ENCODE data around the gene TEAD3.
"Not testable (repeated sequence)": the region's sequence is repeated elsewhere in the genome, so short reads cannot be mapped to it uniquely, and the experiment has no call there.

TEAD3 gene

GRCh38 chr6:35519313-35520015, 22.6 kb upstream of the TEAD3 start:
- Mint-ChIP-seq H3K9me3 (no peaks in the 10 kb centered on the region), H3K4me1 (ENCODE audit: low read depth) (peaks cover 11% of the 10 kb centered on the region), H3K27me3 (no peaks in the 10 kb centered on the region), H3K4me3 (no peak overlapping the region), H3K36me3 (ENCODE audit: low read depth) (no peaks in the 10 kb centered on the region), H3K27ac (no peak overlapping the region)
- DNase-seq = no peak

GRCh38 chr6:35518566-35519312, 21.9 kb upstream of the TEAD3 start:
- H3K27ac Mint-ChIP-seq = no peak overlapping the region
- H3K9me3 Mint-ChIP-seq = no peaks in the 10 kb centered on the region
- no peaks in the 10 kb centered on the region for H3K27me3 Mint-ChIP-seq
- DNase-seq = no peak
- H3K36me3 Mint-ChIP-seq (ENCODE audit: low read depth) = no peaks in the 10 kb centered on the region
- H3K4me3 Mint-ChIP-seq = no peak overlapping the region
- H3K4me1 Mint-ChIP-seq (ENCODE audit: low read depth) = peaks cover 10% of the 10 kb centered on the region

- not testable (repeated sequence) for DNase-seq; H3K9me3 Mint-ChIP-seq; H3K4me1 Mint-ChIP-seq (ENCODE audit: low read depth); H3K36me3 Mint-ChIP-seq (ENCODE audit: low read depth); H3K27me3 Mint-ChIP-seq; H3K4me3 Mint-ChIP-seq; H3K27ac Mint-ChIP-seq
Observed at GRCh38 chr6:35517978-35518377, 21.1 kb upstream of the TEAD3 start.

- H3K36me3 Mint-ChIP-seq (ENCODE audit: low read depth) = no peaks in the 10 kb centered on the region
- no peaks in the 10 kb centered on the region for H3K4me1 Mint-ChIP-seq (ENCODE audit: low read depth)
- no peak overlapping the region for H3K27ac Mint-ChIP-seq
- no peak for DNase-seq
- no peak overlapping the region for H3K4me3 Mint-ChIP-seq
- no peaks in the 10 kb centered on the region for H3K9me3 Mint-ChIP-seq
- H3K27me3 Mint-ChIP-seq = peaks cover 3% of the 10 kb centered on the region
Observed at GRCh38 chr6:35516712-35517111, 19.8 kb upstream of the TEAD3 start.

GRCh38 chr6:35515939-35516338, 19.1 kb upstream of the TEAD3 start:
- not testable (repeated sequence) for H3K27ac Mint-ChIP-seq; H3K4me1 Mint-ChIP-seq (ENCODE audit: low read depth); H3K27me3 Mint-ChIP-seq; H3K9me3 Mint-ChIP-seq; DNase-seq; H3K36me3 Mint-ChIP-seq (ENCODE audit: low read depth); H3K4me3 Mint-ChIP-seq

- Mint-ChIP-seq H3K27me3 (peaks cover 19% of the 10 kb centered on the region), H3K36me3 (ENCODE audit: low read depth) (no peaks in the 10 kb centered on the region), H3K4me1 (ENCODE audit: low read depth) (no peaks in the 10 kb centered on the region), H3K4me3 (no peak overlapping the region), H3K9me3 (no peaks in the 10 kb centered on the region), H3K27ac (no peak overlapping the region)
- no peak for DNase-seq
Observed at GRCh38 chr6:35514587-35514986, 17.7 kb upstream of the TEAD3 start.

GRCh38 chr6:35512740-35513139, 15.9 kb upstream of the TEAD3 start, which contains the start of gene TULP1:
Gene TULP1, minus strand, starts transcription at chr6:35512896. Its CDS starts 38 bp downstream, at chr6:35512858.
- no peak within 1 kb of the TSS for H3K27ac Mint-ChIP-seq
- no peaks in the 10 kb centered on the region for H3K9me3 Mint-ChIP-seq
- no peaks in the 10 kb centered on the region for H3K4me1 Mint-ChIP-seq (ENCODE audit: low read depth)
- H3K36me3 Mint-ChIP-seq (ENCODE audit: low read depth) = no peaks in the 10 kb centered on the region
- H3K27me3 Mint-ChIP-seq = peaks cover 22% of the 10 kb centered on the region
- DNase-seq = no peak
- H3K4me3 Mint-ChIP-seq = no peak within 1 kb of the TSS

GRCh38 chr6:35512006-35512405, 15.1 kb upstream of the TEAD3 start:
- H3K36me3 Mint-ChIP-seq (ENCODE audit: low read depth) = no peaks in the 10 kb centered on the region

GRCh38 chr6:35511562-35511941, 14.7 kb upstream of the TEAD3 start:
- no peaks in the 10 kb centered on the region for H3K4me1 Mint-ChIP-seq (ENCODE audit: low read depth)
- DNase-seq = no peak
- no peaks in the 10 kb centered on the region for H3K36me3 Mint-ChIP-seq (ENCODE audit: low read depth)
- H3K9me3 Mint-ChIP-seq = no peaks in the 10 kb centered on the region
- H3K27me3 Mint-ChIP-seq = peaks cover 22% of the 10 kb centered on the region
- no peak overlapping the region for H3K27ac Mint-ChIP-seq
- H3K4me3 Mint-ChIP-seq = no peak overlapping the region

More at GRCh38 chr6:35512006-35512405, 15.1 kb upstream of the TEAD3 start:
- Mint-ChIP-seq H3K4me1 (ENCODE audit: low read depth) (no peaks in the 10 kb centered on the region), H3K9me3 (no peaks in the 10 kb centered on the region), H3K4me3 (no peak overlapping the region), H3K27me3 (peaks cover 22% of the 10 kb centered on the region), H3K27ac (no peak overlapping the region)
- DNase-seq = no peak

GRCh38 chr6:35510916-35511561, 14.2 kb upstream of the TEAD3 start:
- no peak overlapping the region for H3K4me3 Mint-ChIP-seq
- H3K36me3 Mint-ChIP-seq (ENCODE audit: low read depth) = no peaks in the 10 kb centered on the region
- H3K27ac Mint-ChIP-seq = no peak overlapping the region
- H3K27me3 Mint-ChIP-seq = peaks cover 22% of the 10 kb centered on the region
- H3K4me1 Mint-ChIP-seq (ENCODE audit: low read depth) = no peaks in the 10 kb centered on the region
- H3K9me3 Mint-ChIP-seq = no peaks in the 10 kb centered on the region
- DNase-seq = no peak

GRCh38 chr6:35508542-35508941, 11.7 kb upstream of the TEAD3 start:
- H3K4me3 Mint-ChIP-seq = no peak overlapping the region
- DNase-seq = no peak

GRCh38 chr6:35508027-35508426, 11.1 kb upstream of the TEAD3 start:
- Mint-ChIP-seq H3K27ac (no peak overlapping the region), H3K27me3 (peaks cover 29% of the 10 kb centered on the region), H3K9me3 (no peaks in the 10 kb centered on the region), H3K4me1 (ENCODE audit: low read depth) (no peaks in the 10 kb centered on the region), H3K4me3 (no peak overlapping the region), H3K36me3 (ENCODE audit: low read depth) (no peaks in the 10 kb centered on the region)
- DNase-seq = no peak

More at GRCh38 chr6:35508542-35508941, 11.7 kb upstream of the TEAD3 start:
- no peaks in the 10 kb centered on the region for H3K9me3 Mint-ChIP-seq
- H3K27ac Mint-ChIP-seq = no peak overlapping the region
- no peaks in the 10 kb centered on the region for H3K36me3 Mint-ChIP-seq (ENCODE audit: low read depth)
- no peaks in the 10 kb centered on the region for H3K4me1 Mint-ChIP-seq (ENCODE audit: low read depth)
- H3K27me3 Mint-ChIP-seq = peaks cover 24% of the 10 kb centered on the region

GRCh38 chr6:35507221-35507620, 10.3 kb upstream of the TEAD3 start:
- H3K4me1 Mint-ChIP-seq (ENCODE audit: low read depth) = no peaks in the 10 kb centered on the region
- no peak overlapping the region for H3K27ac Mint-ChIP-seq
- no peaks in the 10 kb centered on the region for H3K36me3 Mint-ChIP-seq (ENCODE audit: low read depth)
- peaks cover 32% of the 10 kb centered on the region for H3K27me3 Mint-ChIP-seq
- no peaks in the 10 kb centered on the region for H3K9me3 Mint-ChIP-seq
- H3K4me3 Mint-ChIP-seq = no peak overlapping the region
- no peak for DNase-seq

GRCh38 chr6:35506536-35506935, 9.7 kb upstream of the TEAD3 start:
- Mint-ChIP-seq H3K27me3 (peaks cover 34% of the 10 kb centered on the region), H3K4me1 (ENCODE audit: low read depth) (no peaks in the 10 kb centered on the region), H3K27ac (no peak overlapping the region), H3K4me3 (no peak overlapping the region), H3K9me3 (no peaks in the 10 kb centered on the region), H3K36me3 (ENCODE audit: low read depth) (no peaks in the 10 kb centered on the region)
- no peak for DNase-seq

- no peak for DNase-seq
- H3K4me1 Mint-ChIP-seq (ENCODE audit: low read depth) = no peaks in the 10 kb centered on the region
- no peaks in the 10 kb centered on the region for H3K36me3 Mint-ChIP-seq (ENCODE audit: low read depth)
- H3K27ac Mint-ChIP-seq = no peak overlapping the region
- H3K27me3 Mint-ChIP-seq = peaks cover 30% of the 10 kb centered on the region
- no peaks in the 10 kb centered on the region for H3K9me3 Mint-ChIP-seq
- no peak overlapping the region for H3K4me3 Mint-ChIP-seq
Observed at GRCh38 chr6:35505999-35506412, 9.1 kb upstream of the TEAD3 start.

Measured in activated T-cell treated with anti-CD3 and anti-CD28 coated beads, Interleukin-2, amount 50 U/mL, for 24 hours (primary cell).